GM12874 (cell line): ENCODE data around the gene COASY.

Source experiments
- TF ChIP-seq, protein P1 (sequence below): IDR thresholded peaks from 2 replicates; pipeline ENCODE4 v1.5.1; 2011; ENCODE audit warnings: low read depth, mild to moderate bottlenecking, control low read depth, low read length, moderate library complexity; ENCODE audit not compliant: insufficient read depth

The COASY gene

DNA sequence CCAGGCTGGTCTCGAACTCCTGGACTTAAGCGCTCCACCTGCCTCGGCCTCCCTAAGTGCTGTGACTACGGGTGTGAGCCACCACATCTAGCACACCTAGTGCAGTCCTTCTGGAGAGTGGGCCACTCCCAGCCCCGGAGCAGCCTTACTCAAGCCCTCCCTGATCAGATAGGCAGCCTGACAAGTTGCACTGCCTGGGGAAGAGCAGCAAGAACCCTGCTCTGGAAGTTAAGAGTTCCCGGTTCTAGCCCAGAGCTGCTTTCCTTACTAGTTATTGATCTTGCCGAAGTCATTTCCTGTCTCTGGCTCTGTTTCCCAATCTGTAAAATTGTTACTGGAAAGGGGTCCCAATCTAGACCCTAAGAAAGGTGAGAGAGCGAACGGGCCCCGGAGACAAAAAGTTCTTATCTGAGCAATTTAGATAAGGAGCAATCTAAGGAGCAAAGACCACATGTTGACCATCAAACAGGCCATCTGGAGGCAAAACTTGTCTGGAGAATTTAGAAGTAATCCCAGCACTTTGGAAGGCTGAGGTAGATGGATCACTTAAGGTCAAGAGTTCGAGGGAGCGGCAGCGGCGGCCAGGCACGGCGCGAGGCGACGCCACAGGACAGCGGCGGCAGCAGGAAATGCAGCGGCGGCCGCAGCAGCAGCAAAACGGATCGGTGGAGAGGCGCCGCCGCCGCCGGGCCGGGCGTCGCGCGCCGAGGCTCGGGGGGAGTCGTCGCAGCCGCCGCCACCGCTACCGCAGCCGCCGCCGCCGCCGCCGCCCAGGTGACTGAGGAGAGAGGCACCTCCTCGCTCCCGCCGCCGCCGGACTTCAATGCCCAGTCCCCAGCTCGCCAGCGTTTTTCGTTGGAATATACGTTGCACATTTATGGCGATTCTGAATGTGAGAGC lies 30.2 kb upstream of the COASY start:
- TF ChIP-seq, protein P1, sequence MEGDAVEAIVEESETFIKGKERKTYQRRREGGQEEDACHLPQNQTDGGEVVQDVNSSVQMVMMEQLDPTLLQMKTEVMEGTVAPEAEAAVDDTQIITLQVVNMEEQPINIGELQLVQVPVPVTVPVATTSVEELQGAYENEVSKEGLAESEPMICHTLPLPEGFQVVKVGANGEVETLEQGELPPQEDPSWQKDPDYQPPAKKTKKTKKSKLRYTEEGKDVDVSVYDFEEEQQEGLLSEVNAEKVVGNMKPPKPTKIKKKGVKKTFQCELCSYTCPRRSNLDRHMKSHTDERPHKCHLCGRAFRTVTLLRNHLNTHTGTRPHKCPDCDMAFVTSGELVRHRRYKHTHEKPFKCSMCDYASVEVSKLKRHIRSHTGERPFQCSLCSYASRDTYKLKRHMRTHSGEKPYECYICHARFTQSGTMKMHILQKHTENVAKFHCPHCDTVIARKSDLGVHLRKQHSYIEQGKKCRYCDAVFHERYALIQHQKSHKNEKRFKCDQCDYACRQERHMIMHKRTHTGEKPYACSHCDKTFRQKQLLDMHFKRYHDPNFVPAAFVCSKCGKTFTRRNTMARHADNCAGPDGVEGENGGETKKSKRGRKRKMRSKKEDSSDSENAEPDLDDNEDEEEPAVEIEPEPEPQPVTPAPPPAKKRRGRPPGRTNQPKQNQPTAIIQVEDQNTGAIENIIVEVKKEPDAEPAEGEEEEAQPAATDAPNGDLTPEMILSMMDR = peak; percentile 57

DNA sequence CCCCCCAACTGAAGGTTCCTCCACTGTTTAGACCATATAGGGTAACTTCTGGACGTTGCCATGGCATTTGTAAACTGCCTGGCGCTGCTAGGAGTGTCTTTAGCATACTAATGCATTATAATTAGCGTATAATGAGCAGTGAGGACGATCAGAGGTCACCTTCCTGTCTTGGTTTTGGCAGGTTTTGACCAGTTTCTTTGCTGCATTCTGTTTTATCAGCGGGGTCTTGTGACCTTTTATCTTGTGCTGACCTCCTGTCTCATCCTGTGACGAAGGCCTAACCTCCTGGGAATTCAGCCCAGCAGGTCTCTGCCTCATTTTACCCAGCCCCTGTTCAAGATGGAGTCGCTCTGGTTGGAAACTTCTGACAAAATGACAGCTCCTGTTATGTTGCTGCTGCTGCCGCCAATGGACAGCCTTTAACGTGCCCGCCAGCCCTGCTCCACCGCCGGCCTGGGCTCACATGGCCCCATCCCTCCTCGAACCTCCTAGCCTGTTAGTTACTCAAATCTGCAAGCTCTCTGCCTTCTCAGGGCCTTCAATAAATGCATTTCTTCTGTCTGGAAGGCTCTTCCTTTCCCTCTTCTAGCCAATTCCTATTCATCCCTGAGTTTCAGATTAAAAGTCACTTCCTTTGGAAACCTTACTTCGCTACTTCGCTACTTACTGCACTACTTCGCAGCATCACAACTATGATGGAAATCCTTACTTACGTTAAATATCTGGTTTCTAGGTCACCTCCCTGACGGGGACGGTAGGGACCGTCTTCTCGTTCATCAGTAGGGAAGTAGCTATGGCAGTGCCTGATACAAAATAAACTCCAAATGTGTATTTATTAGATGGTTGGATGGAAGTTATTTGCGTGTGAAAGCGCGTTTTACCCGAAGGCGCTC lies 26.5 kb upstream of the COASY start:
- TF ChIP-seq, protein P1 = no peak

DNA sequence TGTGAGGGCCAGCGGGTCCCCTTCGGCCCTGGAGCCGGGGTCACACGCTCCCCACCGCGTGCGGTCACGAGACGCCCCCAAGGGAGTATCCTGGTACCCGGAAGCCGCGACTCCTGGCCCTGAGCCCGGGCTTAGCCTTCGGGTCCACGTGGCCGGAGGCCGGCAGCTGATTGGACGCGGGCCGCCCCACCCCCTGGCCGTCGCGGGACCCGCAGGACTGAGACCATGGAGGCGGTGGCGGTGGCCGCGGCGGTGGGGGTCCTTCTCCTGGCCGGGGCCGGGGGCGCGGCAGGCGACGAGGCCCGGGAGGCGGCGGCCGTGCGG lies 25.9 kb upstream of the COASY start, which contains the start of gene NAGLU:
Gene NAGLU (plus strand): TSS at position 194 of the 324 bp plus-strand sequence. CDS start 32 bp downstream, at position 226.
- TF ChIP-seq, protein P1 = no peak

DNA sequence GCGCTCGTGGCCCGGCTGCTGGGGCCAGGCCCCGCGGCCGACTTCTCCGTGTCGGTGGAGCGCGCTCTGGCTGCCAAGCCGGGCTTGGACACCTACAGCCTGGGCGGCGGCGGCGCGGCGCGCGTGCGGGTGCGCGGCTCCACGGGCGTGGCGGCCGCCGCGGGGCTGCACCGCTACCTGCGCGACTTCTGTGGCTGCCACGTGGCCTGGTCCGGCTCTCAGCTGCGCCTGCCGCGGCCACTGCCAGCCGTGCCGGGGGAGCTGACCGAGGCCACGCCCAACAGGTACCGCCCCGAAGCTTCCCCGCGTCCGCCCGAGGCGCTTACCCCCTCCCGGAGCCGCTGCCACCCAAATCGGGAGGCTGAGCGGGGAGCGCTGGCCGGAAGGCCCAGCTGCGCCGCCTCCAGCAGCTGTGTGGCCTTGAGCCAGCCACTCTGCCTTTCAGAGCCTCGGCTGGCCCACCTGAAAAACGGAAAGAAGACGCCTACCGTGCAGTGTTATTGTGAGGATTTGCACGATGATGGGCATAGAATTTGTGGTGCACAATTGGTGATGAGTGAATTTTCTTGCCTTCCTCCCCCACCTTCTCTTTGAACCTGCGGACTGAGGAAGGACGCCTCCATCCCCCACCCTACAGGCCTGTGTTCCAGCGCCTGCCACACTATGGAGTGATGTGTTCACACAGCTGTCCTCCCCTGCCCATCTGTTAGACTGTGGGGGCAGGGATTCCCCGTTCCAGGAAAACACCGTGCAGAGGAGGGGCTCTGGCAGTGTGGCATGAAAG lies 25.4 kb upstream of the COASY start:
- TF ChIP-seq, protein P1 = no peak

DNA sequence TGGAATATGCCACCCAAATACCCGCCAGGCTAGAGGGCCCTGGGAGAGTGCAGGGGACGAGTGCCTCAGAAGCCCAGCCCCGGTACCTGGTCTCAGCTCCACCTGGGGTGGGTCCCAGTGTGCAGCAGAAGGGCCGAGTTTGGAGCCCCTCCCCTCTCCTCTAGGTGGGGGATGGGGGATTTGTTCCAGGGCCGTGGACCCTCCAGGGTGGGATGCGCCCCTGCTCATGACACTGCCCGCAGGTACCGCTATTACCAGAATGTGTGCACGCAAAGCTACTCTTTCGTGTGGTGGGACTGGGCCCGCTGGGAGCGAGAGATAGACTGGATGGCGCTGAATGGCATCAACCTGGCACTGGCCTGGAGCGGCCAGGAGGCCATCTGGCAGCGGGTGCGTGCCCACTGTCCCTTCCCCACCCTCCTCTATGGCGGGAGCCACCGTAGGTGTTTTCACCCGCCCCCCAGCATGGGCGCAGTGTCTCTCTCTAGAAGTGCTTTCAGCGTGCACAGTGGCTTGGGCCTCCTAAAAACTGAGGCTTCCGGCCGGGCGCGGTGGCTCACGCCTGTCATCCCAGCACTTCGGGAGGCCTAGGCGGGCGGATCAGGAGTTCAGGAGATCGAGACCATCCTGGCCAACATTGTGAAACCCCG lies 24.7 kb upstream of the COASY start:
- TF ChIP-seq, protein P1 = no peak

DNA sequence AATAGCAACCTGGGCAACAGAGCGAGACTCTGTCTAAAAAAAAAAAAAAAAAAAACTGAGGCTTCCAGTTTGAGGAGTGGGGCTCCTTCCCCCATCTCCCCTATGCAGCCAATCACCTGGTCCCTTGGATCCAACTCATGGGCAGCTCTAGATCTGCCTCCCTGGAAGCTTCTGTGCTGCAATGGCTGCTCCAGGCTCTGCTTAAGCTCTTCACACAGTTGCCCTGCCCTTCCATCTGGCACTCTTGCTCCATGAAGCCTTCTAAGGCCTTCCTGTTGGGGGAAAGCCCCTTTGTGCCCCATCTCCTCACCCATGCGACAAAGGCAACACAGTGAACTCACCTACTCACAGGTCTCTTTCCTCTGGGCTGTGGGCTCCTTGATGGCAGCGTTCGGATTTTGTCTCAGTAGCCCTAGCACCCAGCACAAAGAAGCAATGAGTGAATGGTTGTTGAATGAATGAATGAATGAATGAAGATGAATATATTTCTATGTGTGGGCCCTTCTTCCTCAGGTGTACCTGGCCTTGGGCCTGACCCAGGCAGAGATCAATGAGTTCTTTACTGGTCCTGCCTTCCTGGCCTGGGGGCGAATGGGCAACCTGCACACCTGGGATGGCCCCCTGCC lies 24.0 kb upstream of the COASY start:
- TF ChIP-seq, protein P1 = no peak
